Mesendoderm (in vitro differentiated cells): Measurements from ENCODE around the gene ACTN2. TPM values are rescaled to one million over a fixed set of nuclear protein-coding genes. Genes with fewer than 3 reads are reported as not detected.

ENCODE experiments used
- DNase-seq: peaks from one replicate; pipeline ENCODE4 v3.0.0; 2013
- H2AK5ac ChIP-seq: 2 replicates; pipeline ENCODE4 v1.6.1; 2013; ENCODE audit warnings: low read length, inconsistent platforms
- H2BK120ac ChIP-seq: 2 replicates; pipeline ENCODE4 v1.6.1; 2013; ENCODE audit warnings: low read depth, mild to moderate bottlenecking, low read length, moderate library complexity, mixed read lengths
- H2BK15ac ChIP-seq: replicated peaks from 2 replicates; pipeline ENCODE4 v1.6.1; 2013; ENCODE audit warnings: low read depth, mild to moderate bottlenecking, moderate library complexity
- H2BK5ac ChIP-seq: 2 replicates; pipeline ENCODE4 v1.6.1; 2013; ENCODE audit warnings: low read length, inconsistent platforms
- H3K18ac ChIP-seq: 2 replicates; pipeline ENCODE4 v1.6.1; 2013; ENCODE audit warnings: mild to moderate bottlenecking, low read length, mixed read lengths
- H3K23ac ChIP-seq: one replicate; pipeline ENCODE4 v1.6.1; 2013; ENCODE audit warnings: low read length
- H3K27ac ChIP-seq: 2 replicates; pipeline ENCODE4 v1.5.1; 2013; ENCODE audit warnings: low read depth, mild to moderate bottlenecking, inconsistent platforms, low read length, moderate library complexity
- H3K27me3 ChIP-seq: 2 replicates; pipeline ENCODE4 v1.6.1; 2013; ENCODE audit warnings: low read length, control low read depth, mild to moderate bottlenecking, inconsistent platforms; ENCODE audit not compliant: insufficient read depth, poor library complexity
- H3K36me3 ChIP-seq: 2 replicates; pipeline ENCODE4 v1.6.1; 2013; ENCODE audit warnings: low read length, inconsistent platforms; ENCODE audit not compliant: control insufficient read depth, insufficient read depth
- H3K4ac ChIP-seq: one replicate; pipeline ENCODE4 v1.6.1; 2013; ENCODE audit warnings: low read depth, mild to moderate bottlenecking, low read length, moderate library complexity
- H3K4me1 ChIP-seq: 2 replicates; pipeline ENCODE4 v1.6.1; 2013; ENCODE audit warnings: low read depth, low read length, inconsistent platforms; ENCODE audit not compliant: control insufficient read depth
- H3K4me2 ChIP-seq: 2 replicates; pipeline ENCODE4 v1.6.1; 2013; ENCODE audit warnings: low read length
- H3K4me3 ChIP-seq: 2 replicates; pipeline ENCODE4 v1.5.1; 2013; ENCODE audit warnings: mild to moderate bottlenecking, low read length
- H3K56ac ChIP-seq: one replicate; pipeline ENCODE4 v1.6.1; 2013; ENCODE audit warnings: low read length
- H3K79me1 ChIP-seq: 2 replicates; pipeline ENCODE4 v1.6.1; 2013; ENCODE audit warnings: low read length, inconsistent platforms
- H3K79me2 ChIP-seq: 2 replicates; pipeline ENCODE4 v1.6.1; 2013; ENCODE audit warnings: mild to moderate bottlenecking, low read length; ENCODE audit not compliant: control insufficient read depth, insufficient read depth
- H3K9ac ChIP-seq: 2 replicates; pipeline ENCODE4 v1.6.1; 2013; ENCODE audit warnings: low read length, inconsistent platforms
- H4K5ac ChIP-seq: one replicate; pipeline ENCODE4 v1.6.1; 2013; ENCODE audit warnings: low read length
- H4K8ac ChIP-seq: one replicate; pipeline ENCODE4 v1.6.1; 2013; ENCODE audit warnings: low read depth, mild to moderate bottlenecking, control low read depth, low read length, moderate library complexity
- WGBS: extraction: QIAGEN DNeasy Blood & Tissue Kit; methylation state at CpG from one replicate; pipeline ENCODE4 v1.1.7; 2013; ENCODE audit warnings: low lambda C conversion rate, missing lambda C conversion rate; ENCODE audit not compliant: insufficient coverage; ENCODE audit errors: extremely low coverage; 5-methylcytosine and 5-hydroxymethylcytosine counted together
- polyA plus RNA-seq, 2 experiments: library from polyadenylated mRNA; stranded (reverse); fragments of 200-250 nt; gene quantifications; one replicate each; pipeline ENCODE4 v1.2.3, GENCODE V29; 2013

Gene ACTN2
- 1.3 TPM for polyA plus RNA-seq (2013, experiment 1 of 2)
- 1.1 TPM for polyA plus RNA-seq (2013, experiment 2 of 2)

- Histone ChIP-seq H2BK5ac (no peak within 1 kb of the TSS), H2AK5ac (peak within 1 kb of the TSS; percentile 14), H3K79me2 (no peaks in the 10 kb centered on the region), H3K56ac (peak within 1 kb of the TSS; percentile 84), H4K5ac (no peak within 1 kb of the TSS), H3K79me1 (no peaks in the 10 kb centered on the region), H3K4me3 (peak within 1 kb of the TSS; percentile 19), H3K27me3 (peaks cover 6% of the 10 kb centered on the region), H3K9ac (peak within 1 kb of the TSS; percentile 50), H3K27ac (no peak within 1 kb of the TSS), H3K4me2 (peak within 1 kb of the TSS; percentile 67), H3K36me3 (no peaks in the 10 kb centered on the region), H3K4me1 (peaks cover 4% of the 10 kb centered on the region), H4K8ac (no peak within 1 kb of the TSS), H3K18ac (peak within 1 kb of the TSS; percentile 36), H3K23ac (no peak within 1 kb of the TSS), H2BK15ac (no peak within 1 kb of the TSS), H2BK120ac (no peak within 1 kb of the TSS), H3K4ac (no peak within 1 kb of the TSS)
- DNase-seq, result peak; percentile 65
- no CpG with 5 or more reads among the region's 93 CpGs for WGBS
These were observed at the start of gene ACTN2 for GRCh38 chr1:236685917-236686814. ACTN2 (plus strand) TSS chr1:236686499; CDS start chr1:236686674, 175 bp downstream.

GRCh38 chr1:236638945-236639344, 47.4 kb upstream of the ACTN2 start:
- Histone ChIP-seq H2AK5ac (no peak overlapping the region), H3K36me3 (no peaks in the 10 kb centered on the region), H3K4ac (no peak overlapping the region), H3K18ac (no peak overlapping the region), H3K9ac (no peak overlapping the region), H3K79me2 (no peaks in the 10 kb centered on the region), H3K4me2 (no peak overlapping the region), H2BK5ac (no peak overlapping the region), H3K56ac (no peak overlapping the region), H3K4me3 (no peak overlapping the region), H3K79me1 (no peaks in the 10 kb centered on the region), H3K23ac (no peak overlapping the region), H3K27me3 (no peaks in the 10 kb centered on the region), H3K27ac (no peak overlapping the region), H4K8ac (no peak overlapping the region), H2BK120ac (no peak overlapping the region), H3K4me1 (no peaks in the 10 kb centered on the region), H4K5ac (no peak overlapping the region), H2BK15ac (no peak overlapping the region)
- no CpG with 5 or more reads among the region's 13 CpGs for WGBS
- DNase-seq, result no peak

DNA sequence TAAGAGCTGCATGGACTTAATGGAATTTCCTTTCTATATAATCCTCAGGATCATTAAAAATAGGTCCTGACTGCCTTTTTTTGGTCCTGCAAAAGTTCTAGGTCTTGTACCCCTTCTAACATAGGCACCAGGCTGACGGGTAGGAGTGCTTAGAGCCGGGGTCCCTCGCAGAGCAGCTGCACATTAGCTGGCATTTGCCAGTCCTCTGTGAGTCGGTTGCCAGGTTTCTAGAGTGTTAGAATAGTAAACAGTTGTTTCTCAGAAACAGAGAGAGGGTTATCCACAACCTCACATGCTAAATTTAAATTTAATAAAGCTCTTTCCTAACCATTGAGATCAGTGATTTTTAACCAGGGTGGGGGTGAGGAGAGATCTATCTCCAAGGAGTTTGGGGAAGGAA, 46.6 kb upstream of the ACTN2 start:
- H3K4me1 ChIP-seq, result no peaks in the 10 kb centered on the region
- H3K4me2 ChIP-seq, result no peak overlapping the region
- no peak overlapping the region for H2BK5ac ChIP-seq
- H3K27ac ChIP-seq, result no peak overlapping the region
- H3K79me1 ChIP-seq, result no peaks in the 10 kb centered on the region
- no peak overlapping the region for H3K23ac ChIP-seq
- no peak overlapping the region for H2BK15ac ChIP-seq
- H4K5ac ChIP-seq, result no peak overlapping the region
- no peaks in the 10 kb centered on the region for H3K27me3 ChIP-seq
- no CpG with 5 or more reads among the region's 4 CpGs for WGBS
- H2AK5ac ChIP-seq, result no peak overlapping the region
- no peak for DNase-seq
- H3K4ac ChIP-seq, result no peak overlapping the region
- H3K9ac ChIP-seq, result no peak overlapping the region
- no peak overlapping the region for H2BK120ac ChIP-seq
- no peak overlapping the region for H3K56ac ChIP-seq
- H4K8ac ChIP-seq, result no peak overlapping the region
- H3K18ac ChIP-seq, result no peak overlapping the region
- no peaks in the 10 kb centered on the region for H3K36me3 ChIP-seq
- no peaks in the 10 kb centered on the region for H3K79me2 ChIP-seq
- H3K4me3 ChIP-seq, result no peak overlapping the region

DNA sequence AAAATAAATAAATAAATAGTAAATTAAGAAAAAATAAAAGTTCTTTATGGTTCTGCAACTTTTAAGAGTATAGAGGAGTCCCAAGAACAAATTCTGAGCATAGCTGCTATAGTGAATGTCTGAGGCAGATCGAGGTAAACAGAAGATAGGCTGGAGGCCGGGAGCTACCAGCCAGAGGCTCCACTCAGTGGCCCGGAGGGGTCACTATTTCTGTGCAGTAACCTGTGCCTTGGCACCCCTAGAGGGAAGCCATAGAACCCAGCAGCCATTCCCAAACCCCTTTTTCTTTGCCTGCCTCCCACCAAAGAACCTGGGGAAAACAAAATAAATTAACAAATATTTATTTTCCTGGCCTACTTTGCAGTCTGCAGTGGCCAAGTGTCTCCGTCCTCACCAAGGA, 43.5 kb upstream of the ACTN2 start:
- Histone ChIP-seq H3K27me3 (no peaks in the 10 kb centered on the region), H3K27ac (no peak overlapping the region), H3K79me2 (no peaks in the 10 kb centered on the region), H3K4ac (no peak overlapping the region), H4K8ac (no peak overlapping the region), H3K4me1 (no peaks in the 10 kb centered on the region), H2AK5ac (no peak overlapping the region), H3K4me3 (no peak overlapping the region), H2BK15ac (no peak overlapping the region), H2BK5ac (no peak overlapping the region), H3K36me3 (no peaks in the 10 kb centered on the region), H3K79me1 (no peaks in the 10 kb centered on the region), H3K23ac (no peak overlapping the region), H2BK120ac (no peak overlapping the region), H3K18ac (no peak overlapping the region), H3K4me2 (no peak overlapping the region), H3K56ac (no peak overlapping the region), H4K5ac (no peak overlapping the region), H3K9ac (no peak overlapping the region)
- no CpG with 5 or more reads among the region's 4 CpGs for WGBS
- no peak for DNase-seq

- no peak overlapping the region for H2BK120ac ChIP-seq
- 100% methylated on average over 1 of the region's 5 CpGs for WGBS
These were observed 41.2 kb upstream of the ACTN2 start for GRCh38 chr1:236645016-236645680.

More at GRCh38 chr1:236645016-236645680, 41.2 kb upstream of the ACTN2 start:
- Histone ChIP-seq H3K56ac (no peak overlapping the region), H3K4ac (no peak overlapping the region), H3K4me2 (no peak overlapping the region), H4K8ac (no peak overlapping the region), H4K5ac (no peak overlapping the region), H3K27me3 (no peaks in the 10 kb centered on the region), H2BK5ac (no peak overlapping the region), H2BK15ac (no peak overlapping the region), H3K4me3 (no peak overlapping the region), H3K23ac (no peak overlapping the region), H3K79me2 (no peaks in the 10 kb centered on the region), H3K36me3 (no peaks in the 10 kb centered on the region), H3K27ac (no peak overlapping the region), H3K79me1 (no peaks in the 10 kb centered on the region), H3K4me1 (no peaks in the 10 kb centered on the region), H3K9ac (no peak overlapping the region), H3K18ac (no peak overlapping the region), H2AK5ac (no peak overlapping the region)
- DNase-seq, result no peak
